H1 (cell line): ENCODE measurements around the gene MLLT6. TPM values are rescaled to one million over a fixed set of nuclear protein-coding genes. Genes with fewer than 3 reads are reported as not detected.

Experiments used
- CTCF ChIA-PET: fragments of 300-600 bp; sonication (Branson Sonifier 250); formaldehyde crosslinking; loops from one replicate; lab custom pipeline; 2021; ENCODE audit not compliant: partially characterized antibody; lab: Charles Lee
- POLR2A ChIA-PET: fragments of 300-600 bp; sonication (Branson Sonifier 250); formaldehyde crosslinking; loops from one replicate; lab custom pipeline; 2021; ENCODE audit warnings: inconsistent platforms; ENCODE audit not compliant: partially characterized antibody; lab: Charles Lee
- DNase-seq, 2 experiments: peaks; one replicate each; pipeline versions ENCODE4 v3.0.0 to v3.0.0-alpha.2; 2010 to 2022; ENCODE audit warnings: low spot score in 2 of 2, low read depth in 1 of 2, mixed read lengths in 1 of 2
- FAIRE-seq: peaks from 2 replicates; lab custom pipeline; 2011; peaks lifted over from hg19 to GRCh38; lab: Jason Lieb, UNC
- H2AFZ ChIP-seq: 2 replicates; pipeline ENCODE4 v1.8.1; 2012; ENCODE audit warnings: low read length, inconsistent platforms
- H2AK5ac ChIP-seq: 2 replicates; pipeline ENCODE4 v1.6.1; 2013; ENCODE audit warnings: low read depth, low read length
- H2BK120ac ChIP-seq: replicated peaks from 2 replicates; pipeline ENCODE3; 2013; ENCODE audit warnings: low read depth, low read length, inconsistent platforms
- H2BK12ac ChIP-seq: 2 replicates; pipeline ENCODE4 v1.6.1; 2013; ENCODE audit warnings: low read depth, low read length
- H2BK15ac ChIP-seq: 2 replicates; pipeline ENCODE4 v1.6.1; 2013; ENCODE audit warnings: low read length
- H2BK20ac ChIP-seq: 2 replicates; pipeline ENCODE4 v1.6.1; 2013; ENCODE audit warnings: low read length
- H2BK5ac ChIP-seq: 2 replicates; pipeline ENCODE4 v1.6.1; 2013; ENCODE audit warnings: low read depth, low read length
- H3K14ac ChIP-seq: 2 replicates; pipeline ENCODE4 v1.6.1; 2013; ENCODE audit warnings: inconsistent platforms; ENCODE audit not compliant: insufficient read length
- H3K18ac ChIP-seq: 2 replicates; pipeline ENCODE4 v1.6.1; 2013; ENCODE audit warnings: low read length; ENCODE audit errors: extremely low read depth
- H3K23ac ChIP-seq: 2 replicates; pipeline ENCODE4 v1.6.1; 2013; ENCODE audit warnings: inconsistent platforms; ENCODE audit not compliant: insufficient read length
- H3K23me2 ChIP-seq: 2 replicates; pipeline ENCODE4 v1.6.1; 2013; ENCODE audit warnings: low read depth, low read length
- H3K27ac ChIP-seq: 2 replicates; pipeline ENCODE4 v1.6.1; 2011; ENCODE audit warnings: low read depth, low read length, inconsistent platforms
- H3K27me3 ChIP-seq, 4 experiments: replicated peaks in 1 of 4; 1 replicate in 1 of 4; 2 replicates in 3 of 4; pipeline versions ENCODE4 v1.6.1 to v1.8.1; 2011 to 2013; ENCODE audit warnings: low read length in 3 of 4, mild to moderate bottlenecking in 3 of 4, inconsistent platforms in 2 of 4, mixed read lengths in 2 of 4, moderate library complexity in 1 of 4; ENCODE audit not compliant: control insufficient read depth in 3 of 4, insufficient read depth in 3 of 4; ENCODE audit errors: extremely low read depth in 1 of 4
- H3K36me3 ChIP-seq, 4 experiments: 2 replicates each; pipeline versions ENCODE4 v1.6.1 to v1.8.1; 2011 to 2013; ENCODE audit warnings: mild to moderate bottlenecking in 4 of 4, low read length in 3 of 4, moderate library complexity in 2 of 4, control low read depth in 1 of 4, inconsistent platforms in 1 of 4; ENCODE audit not compliant: insufficient read depth in 4 of 4, control insufficient read depth in 2 of 4
- H3K4ac ChIP-seq: replicated peaks from 2 replicates; pipeline ENCODE3; 2013; ENCODE audit warnings: low read length, low read depth, mixed read lengths, inconsistent platforms; ENCODE audit not compliant: insufficient read length
- H3K4me1 ChIP-seq, 4 experiments: replicated peaks in 1 of 4; 1 replicate in 1 of 4; 2 replicates in 3 of 4; pipeline versions ENCODE4 v1.6.1 to v1.8.1; 2011 to 2013; ENCODE audit warnings: low read length in 3 of 4, inconsistent platforms in 2 of 4, mixed read lengths in 1 of 4; ENCODE audit not compliant: insufficient read depth in 4 of 4, control insufficient read depth in 3 of 4
- H3K4me2 ChIP-seq, 2 experiments: 2 replicates each; pipeline versions ENCODE4 v1.6.1 to v1.8.1; 2011 to 2013; ENCODE audit warnings: low read depth in 2 of 2, low read length in 2 of 2, control low read depth in 1 of 2, inconsistent platforms in 1 of 2, mild to moderate bottlenecking in 1 of 2; ENCODE audit not compliant: insufficient read depth in 1 of 2
- H3K4me3 ChIP-seq, 4 experiments: fragments of 200-600, 300-600 bp in 1 of 4; sonication (generic), shearing (Covaris generic), sonication (Bioruptor Twin) in 1 of 4; 2 replicates each; pipeline versions ENCODE4 v1.5.1 to v1.8.1; 2011 to 2016; ENCODE audit warnings: low read length in 4 of 4, low read depth in 3 of 4, control low read depth in 2 of 4, inconsistent platforms in 2 of 4, mild to moderate bottlenecking in 2 of 4, mixed read lengths in 1 of 4, moderate library complexity in 1 of 4; ENCODE audit not compliant: insufficient read depth in 2 of 4; ENCODE audit errors: extremely low read depth in 1 of 4
- H3K56ac ChIP-seq: replicated peaks from 2 replicates; pipeline ENCODE3; 2013; ENCODE audit warnings: low read depth, mild to moderate bottlenecking, mixed read lengths, low read length, inconsistent platforms; ENCODE audit not compliant: insufficient read length
- H3K79me1 ChIP-seq: 2 replicates; pipeline ENCODE4 v1.6.1; 2013; ENCODE audit warnings: low read depth, low read length, control low read depth
- H3K79me2 ChIP-seq, 2 experiments: 2 replicates each; pipeline versions ENCODE4 v1.6.1 to v1.8.1; 2012 to 2013; ENCODE audit warnings: low read length in 2 of 2, mild to moderate bottlenecking in 2 of 2, inconsistent platforms in 1 of 2; ENCODE audit not compliant: insufficient read depth in 2 of 2, control insufficient read depth in 1 of 2
- H3K9ac ChIP-seq, 4 experiments: replicated peaks in 1 of 4; 1 replicate in 1 of 4; 2 replicates in 3 of 4; pipeline versions ENCODE4 v1.6.1 to v1.8.1; 2011 to 2013; ENCODE audit warnings: low read depth in 3 of 4, low read length in 3 of 4, control low read depth in 2 of 4, mild to moderate bottlenecking in 2 of 4, moderate library complexity in 2 of 4, inconsistent platforms in 1 of 4; ENCODE audit errors: extremely low read depth in 1 of 4
- H3K9me3 ChIP-seq, 2 experiments: 2 replicates each; pipeline versions ENCODE4 v1.6.1 to v1.8.1; 2012 to 2013; ENCODE audit warnings: mild to moderate bottlenecking in 2 of 2, moderate library complexity in 2 of 2, control low read depth in 1 of 2, inconsistent platforms in 1 of 2, low read depth in 1 of 2, low read length in 1 of 2, mixed read lengths in 1 of 2; ENCODE audit not compliant: insufficient read depth in 2 of 2
- H4K20me1 ChIP-seq, 2 experiments: replicated peaks in 1 of 2; 2 replicates each; pipeline versions ENCODE3 to v1.8.1; 2011 to 2013; ENCODE audit warnings: inconsistent platforms in 2 of 2, low read length in 2 of 2, mild to moderate bottlenecking in 1 of 2; ENCODE audit not compliant: insufficient read depth in 2 of 2, control insufficient read depth in 1 of 2
- H4K5ac ChIP-seq: 2 replicates; pipeline ENCODE4 v1.6.1; 2013; ENCODE audit warnings: low read length, low read depth, mixed read lengths, inconsistent platforms; ENCODE audit not compliant: insufficient read length
- H4K8ac ChIP-seq: 2 replicates; pipeline ENCODE4 v1.8.0; 2013; ENCODE audit warnings: mild to moderate bottlenecking, moderate library complexity, low read length, inconsistent platforms; ENCODE audit not compliant: insufficient read depth; ENCODE audit errors: extremely low read depth
- H4K91ac ChIP-seq: replicated peaks from 2 replicates; pipeline ENCODE3; 2013; ENCODE audit warnings: low read length, mixed read lengths, inconsistent platforms; ENCODE audit not compliant: insufficient read length
- CBX8 ChIP-seq: fragments of 300-800, 300-1000 bp; sonication (generic); IDR thresholded peaks from 2 replicates; pipeline ENCODE4 v1.7.1; 2016; ENCODE audit warnings: low read depth, low read length, borderline replicate concordance
- EGR1 ChIP-seq: IDR thresholded peaks from 2 replicates; pipeline ENCODE4 v1.6.1; 2011; ENCODE audit warnings: low read depth, low read length, borderline replicate concordance
- GABPA ChIP-seq: IDR thresholded peaks from 2 replicates; pipeline ENCODE4 v1.6.1; 2011; ENCODE audit warnings: mild to moderate bottlenecking, low read length, moderate library complexity, borderline replicate concordance; ENCODE audit not compliant: insufficient read depth
- HDAC2 ChIP-seq, 2 experiments: fragments of 300-600 bp in 1 of 2; sonication (generic) in 1 of 2; IDR thresholded peaks; 2 replicates each; pipeline ENCODE4 v1.6.1; 2011 to 2012; ENCODE audit warnings: low read depth in 2 of 2, low read length in 2 of 2, mild to moderate bottlenecking in 2 of 2, moderate library complexity in 2 of 2, borderline replicate concordance in 1 of 2, inconsistent platforms in 1 of 2
- POLR2AphosphoS5 ChIP-seq: IDR thresholded peaks from 2 replicates; pipeline ENCODE4 v1.6.1; 2011; ENCODE audit warnings: low read depth, low read length
- RNF2 ChIP-seq: fragments of 200-900, 300-1000 bp; sonication (generic); IDR thresholded peaks from 2 replicates; pipeline ENCODE4 v1.7.1; 2016; ENCODE audit warnings: borderline replicate concordance, low read depth, mild to moderate bottlenecking, antibody characterized with exemption, low read length; ENCODE audit not compliant: poor library complexity, severe bottlenecking; ENCODE audit errors: missing control alignments
- SP1 ChIP-seq: IDR thresholded peaks from 2 replicates; pipeline ENCODE4 v1.6.1; 2011; ENCODE audit warnings: low read depth, low read length
- TAF1 ChIP-seq: IDR thresholded peaks from 2 replicates; pipeline ENCODE4 v1.6.1; 2011; ENCODE audit warnings: mild to moderate bottlenecking, low read depth, low read length
- TAF7 ChIP-seq: optimal IDR thresholded peaks from 2 replicates; pipeline ENCODE3; 2011; ENCODE audit warnings: low read depth, mild to moderate bottlenecking, inconsistent platforms, low read length, moderate library complexity, borderline replicate concordance
- YY1 ChIP-seq: IDR thresholded peaks from 2 replicates; pipeline ENCODE4 v1.6.1; 2011; ENCODE audit warnings: low read depth, mild to moderate bottlenecking, low read length
- WGBS, 2 experiments: shearing (Covaris generic) in 1 of 2; methylation state at CpG; one replicate each; pipeline versions ENCODE4 v1.1.6 to v1.1.7; 2013 to 2015; ENCODE audit warnings: low lambda C conversion rate in 2 of 2, mixed read lengths in 2 of 2, inconsistent platforms in 1 of 2, low coverage in 1 of 2, missing lambda C conversion rate in 1 of 2; ENCODE audit not compliant: insufficient replicate concordance in 2 of 2, insufficient coverage in 1 of 2, insufficient read length in 1 of 2; ENCODE audit errors: extremely low coverage in 1 of 2, missing lambda C conversion rate in 1 of 2; 5-methylcytosine and 5-hydroxymethylcytosine counted together
- polyA plus RNA-seq, 7 experiments: library from polyadenylated mRNA; depleted of rRNA in 3 of 7; stranded (reverse) in 5 of 7; unstranded in 2 of 7; fragments of >200 nt in 5 of 7; fragments of 200-250 nt in 2 of 7; gene quantifications; 1 replicate in 5 of 7; 2 replicates in 1 of 7; 4 replicates in 1 of 7; pipeline versions ENCODE4 v1.2.1 to v1.2.3, GENCODE V29; 2011 to 2013; ENCODE audit warnings: missing spikeins in 2 of 7, mixed read lengths in 2 of 7
- total RNA-seq: library from RNA; stranded (reverse); fragmentation: NEBNext Ultra II Directional; extraction: Animal tissue kit (Norgen Biotek cat#: 25700); gene quantifications from 2 replicates; pipeline ENCODE4 v1.2.1, GENCODE V29; 2021

Gene MLLT6
- total and polyA plus RNA-seq, 2 of the 8 experiments (the other 6 are each of a cell fraction or from before 2014, with no cell fraction given) = 6.5 to 8.0 TPM

DNA sequence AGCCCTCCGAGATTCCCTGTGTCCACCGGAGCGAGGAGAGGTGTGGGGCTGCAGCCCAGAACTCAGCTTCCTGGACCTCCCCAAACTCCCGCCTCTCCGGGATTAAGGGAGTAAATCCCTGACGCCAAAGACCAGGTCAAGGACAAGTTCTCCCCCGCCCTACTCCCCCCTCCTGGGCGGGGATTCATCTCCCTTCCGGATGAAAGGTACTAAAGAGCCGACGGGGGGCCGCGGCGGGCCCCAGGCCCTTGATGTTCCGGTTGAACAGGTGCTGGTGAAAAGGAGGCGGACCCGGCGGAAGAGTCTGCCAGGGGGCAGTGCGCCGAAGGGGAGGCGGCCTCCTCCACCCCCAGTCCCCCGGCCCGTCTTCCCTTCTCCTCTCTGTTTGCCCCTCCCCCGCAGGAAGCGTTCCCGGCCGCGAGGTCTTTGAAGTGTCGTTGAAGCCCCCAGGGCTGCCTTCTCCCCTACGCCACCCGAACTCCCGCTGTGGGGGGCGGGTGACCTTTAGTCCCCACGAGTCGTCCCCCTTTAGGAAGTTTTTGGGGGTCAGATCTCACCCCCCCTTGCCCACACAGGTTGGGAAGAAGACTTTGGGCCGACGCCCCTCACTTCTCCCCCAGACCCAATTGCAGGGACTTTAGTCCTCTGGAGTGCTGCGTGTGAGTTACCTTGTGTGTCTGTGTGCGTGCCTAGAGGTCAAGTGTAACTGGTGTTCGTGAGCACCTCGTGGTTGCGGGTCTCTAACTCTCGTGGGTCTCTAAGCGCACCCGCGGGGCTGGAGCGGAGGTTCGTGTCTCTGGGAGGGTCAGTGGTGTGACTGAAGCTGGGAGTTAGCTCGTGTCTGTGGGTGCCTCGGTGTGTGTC is 1.1 kb upstream of the MLLT6 start:
- Histone ChIP-seq H3K27ac (no peak overlapping the region), H2BK5ac (0 out of 2 replicates have a peak overlapping the region, but pooled peaks have one; percentile 44), H3K4ac (no peak overlapping the region), H2BK15ac (0 out of 2 replicates have a peak overlapping the region, but pooled peaks have one; percentile 20), H3K27me3 (peaks cover 31 to 84% (median 74%) of the 10 kb centered on the region in 4 experiments), H4K20me1 (peaks cover 5 to 17% of the 10 kb centered on the region in 2 experiments), H3K14ac (no peak overlapping the region), H2BK12ac (peak overlapping the region; percentile 10; the same call in 1 of the 2 replicates), H4K91ac (peak overlapping the region; percentile 15), H3K23ac (no peak overlapping the region), H3K79me1 (no peaks in the 10 kb centered on the region), H3K4me2 (peak overlapping the region; percentile 81 to 92), H2AK5ac (no peak overlapping the region), H2BK120ac (no peak overlapping the region), H2AFZ (no peak overlapping the region), H2BK20ac (no peak overlapping the region; the same call in 1 of the 2 replicates), H3K9me3 (no peaks in the 10 kb centered on the region), H3K56ac (no peak overlapping the region), H4K5ac (no peak overlapping the region), H3K9ac (no peak overlapping the region; a peak in 1 of 7 replicates), H3K4me3 (peak overlapping the region; percentile 43 to 76 (median 52); a peak in 7 of 8 replicates), H4K8ac (peak overlapping the region; percentile 42; the same call in 1 of the 2 replicates), H3K23me2 (peaks cover 28% of the 10 kb centered on the region), H3K18ac (peak overlapping the region; percentile 78; the same call in 1 of the 2 replicates), H3K79me2 (no peaks in the 10 kb centered on the region), H3K4me1 (peaks cover 15 to 44% (median 32%) of the 10 kb centered on the region in 4 experiments), H3K36me3 (no peaks in the 10 kb centered on the region)
- FAIRE-seq (no peak), DNase-seq (peak; percentile 94)
- POLR2A ChIA-PET = interaction anchor here (1.0 to 4.5 kb wide), 9 partner anchors 12 to 150 kb away, joined by 3 to 38 read pairs (median 4); no protein-coding TSS in a partner anchor
- 1% methylated on average over 36 of the region's 50 CpGs; no CpG with 5 or more reads in 1 of the 2 experiments for WGBS, 2 experiments
- CTCF ChIA-PET = interaction anchor here (0.6 to 3.4 kb wide), 8 partner anchors 12 to 124 kb away, joined by 3 to 30 read pairs (median 5); no protein-coding TSS in a partner anchor
- peak; percentile 82 for TF ChIP-seq SP1
- 0 out of 2 replicates have a peak, but pooled peaks have one; percentile 20 for TF ChIP-seq YY1
- no peak for TF ChIP-seq CBX8
- TF ChIP-seq TAF7 = no peak
- 0 out of 2 replicates have a peak, but pooled peaks have one; percentile 24 for TF ChIP-seq TAF1
- no peak for TF ChIP-seq GABPA
- peak; percentile 90 for TF ChIP-seq POLR2AphosphoS5
- peak; percentile 61 to 76; a peak in 1 of 4 replicates for TF ChIP-seq HDAC2 (IDR thresholded peaks at IDR 0.05; ENCODE audit: borderline replicate concordance in 1 of 2, low read depth in 2 of 2, low read length in 2 of 2)
- no peak for TF ChIP-seq RNF2
- peak; percentile 67; the same call in 1 of the 2 replicates for TF ChIP-seq EGR1
